Ovary (tissue), 3 donors: ENCODE measurements around the gene ALPK3.

Experiments used
- POLR2A ChIP-seq: fragments of 450-650 bp; IDR thresholded peaks from one replicate; pipeline ENCODE4 v1.6.1; 2017; ENCODE audit warnings: antibody characterized with exemption, mild to moderate bottlenecking, moderate library complexity
- TF ChIP-seq, protein P1 (sequence below), 3 donors: fragments of 450-650 bp in 2 of 3; fragments of 200-600 bp in 1 of 3; IDR thresholded peaks; one replicate each; pipeline versions ENCODE4 v1.5.1 to v1.8.0; 2016 to 2022; ENCODE audit warnings: antibody characterized with exemption in 3 of 3, mild to moderate bottlenecking in 1 of 3
- donor health status: DM: no; HTN: no; CAD: no.

DNA sequence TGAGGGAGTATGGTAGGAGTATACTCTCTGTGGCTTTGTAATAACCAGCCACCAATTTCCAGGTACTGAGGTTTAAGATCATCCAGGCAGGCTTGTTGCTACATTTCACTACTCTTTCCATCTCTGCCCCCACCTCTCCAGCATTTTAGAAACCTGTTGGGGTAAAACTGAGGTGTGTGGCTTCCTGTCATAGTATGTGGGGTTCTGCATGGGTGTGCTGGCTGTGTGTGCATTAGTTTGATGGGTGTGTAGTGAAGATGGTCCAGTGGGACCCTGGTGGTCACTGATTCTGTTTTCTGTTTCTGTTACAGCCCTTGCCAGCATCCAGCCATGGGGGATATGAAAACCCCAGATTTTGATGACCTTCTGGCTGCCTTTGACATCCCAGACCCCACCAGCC lies 34.8 kb upstream of the ALPK3 start:
- TF ChIP-seq, protein P1, sequence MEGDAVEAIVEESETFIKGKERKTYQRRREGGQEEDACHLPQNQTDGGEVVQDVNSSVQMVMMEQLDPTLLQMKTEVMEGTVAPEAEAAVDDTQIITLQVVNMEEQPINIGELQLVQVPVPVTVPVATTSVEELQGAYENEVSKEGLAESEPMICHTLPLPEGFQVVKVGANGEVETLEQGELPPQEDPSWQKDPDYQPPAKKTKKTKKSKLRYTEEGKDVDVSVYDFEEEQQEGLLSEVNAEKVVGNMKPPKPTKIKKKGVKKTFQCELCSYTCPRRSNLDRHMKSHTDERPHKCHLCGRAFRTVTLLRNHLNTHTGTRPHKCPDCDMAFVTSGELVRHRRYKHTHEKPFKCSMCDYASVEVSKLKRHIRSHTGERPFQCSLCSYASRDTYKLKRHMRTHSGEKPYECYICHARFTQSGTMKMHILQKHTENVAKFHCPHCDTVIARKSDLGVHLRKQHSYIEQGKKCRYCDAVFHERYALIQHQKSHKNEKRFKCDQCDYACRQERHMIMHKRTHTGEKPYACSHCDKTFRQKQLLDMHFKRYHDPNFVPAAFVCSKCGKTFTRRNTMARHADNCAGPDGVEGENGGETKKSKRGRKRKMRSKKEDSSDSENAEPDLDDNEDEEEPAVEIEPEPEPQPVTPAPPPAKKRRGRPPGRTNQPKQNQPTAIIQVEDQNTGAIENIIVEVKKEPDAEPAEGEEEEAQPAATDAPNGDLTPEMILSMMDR (IDR thresholded peaks at IDR 0.05), result no peak
- no peak for TF ChIP-seq POLR2A
